ENCODE data around the gene FAM174C.

Gene FAM174C

GRCh38 chr19:1307755-1308303 lies 32.5 kb downstream of the FAM174C start:
- TF ChIP-seq ELF4 (IDR thresholded peaks at IDR 0.05): no peak
- no peak for TF ChIP-seq FOXA1 (IDR thresholded peaks at IDR 0.05)
- TF ChIP-seq, protein P1, sequence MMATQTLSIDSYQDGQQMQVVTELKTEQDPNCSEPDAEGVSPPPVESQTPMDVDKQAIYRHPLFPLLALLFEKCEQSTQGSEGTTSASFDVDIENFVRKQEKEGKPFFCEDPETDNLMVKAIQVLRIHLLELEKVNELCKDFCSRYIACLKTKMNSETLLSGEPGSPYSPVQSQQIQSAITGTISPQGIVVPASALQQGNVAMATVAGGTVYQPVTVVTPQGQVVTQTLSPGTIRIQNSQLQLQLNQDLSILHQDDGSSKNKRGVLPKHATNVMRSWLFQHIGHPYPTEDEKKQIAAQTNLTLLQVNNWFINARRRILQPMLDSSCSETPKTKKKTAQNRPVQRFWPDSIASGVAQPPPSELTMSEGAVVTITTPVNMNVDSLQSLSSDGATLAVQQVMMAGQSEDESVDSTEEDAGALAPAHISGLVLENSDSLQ (IDR thresholded peaks at IDR 0.05): no peak
- TF ChIP-seq ARNT (IDR thresholded peaks at IDR 0.05): no peak
- TF ChIP-seq SUZ12 (IDR thresholded peaks at IDR 0.05): no peak
- TF ChIP-seq FOXK2 (IDR thresholded peaks at IDR 0.05): no peak
- TF ChIP-seq TARDBP (IDR thresholded peaks at IDR 0.05): no peak
- TF ChIP-seq SP1 (IDR thresholded peaks at IDR 0.05): no peak
- TF ChIP-seq L3MBTL2 (conservative IDR thresholded peaks at IDR 0.05): no peak
- no peak for TF ChIP-seq FOXM1 (IDR thresholded peaks at IDR 0.05; ENCODE audit: borderline replicate concordance)
- TF ChIP-seq NFRKB (IDR thresholded peaks at IDR 0.05): no peak
- TF ChIP-seq BHLHE40 (IDR thresholded peaks at IDR 0.05; ENCODE audit: borderline replicate concordance): no peak
- no peak for TF ChIP-seq HDGF (IDR thresholded peaks at IDR 0.05; ENCODE audit: borderline replicate concordance)
- no peak for TF ChIP-seq ZNF384 (IDR thresholded peaks at IDR 0.05)
- TF ChIP-seq CTBP1 (IDR thresholded peaks at IDR 0.05; ENCODE audit: borderline replicate concordance): no peak
- TF ChIP-seq LEF1 (IDR thresholded peaks at IDR 0.05; ENCODE audit: borderline replicate concordance): no peak
- DNase-seq (ENCODE audit: extremely low spot score): no peak
- POLR2A ChIA-PET: interaction anchor here (0.7 to 0.8 kb wide), 2 partner anchors 17 to 47 kb away, joined by 3 read pairs; a partner anchor contains a TSS
- CTCF ChIA-PET: no interaction called here

GRCh38 chr19:1308718-1309117 lies 33.4 kb downstream of the FAM174C start:
- TF ChIP-seq CTBP1 (IDR thresholded peaks at IDR 0.05; ENCODE audit: borderline replicate concordance): no peak
- POLR2A ChIA-PET: interaction anchor here (1.2 to 1.4 kb wide), 2 partner anchors 40 to 46 kb away, joined by 3 to 6 read pairs; partner anchors contain the start of gene CIRBP
- DNase-seq (ENCODE audit: extremely low spot score): no peak
- CTCF ChIA-PET: no interaction called here

DNA sequence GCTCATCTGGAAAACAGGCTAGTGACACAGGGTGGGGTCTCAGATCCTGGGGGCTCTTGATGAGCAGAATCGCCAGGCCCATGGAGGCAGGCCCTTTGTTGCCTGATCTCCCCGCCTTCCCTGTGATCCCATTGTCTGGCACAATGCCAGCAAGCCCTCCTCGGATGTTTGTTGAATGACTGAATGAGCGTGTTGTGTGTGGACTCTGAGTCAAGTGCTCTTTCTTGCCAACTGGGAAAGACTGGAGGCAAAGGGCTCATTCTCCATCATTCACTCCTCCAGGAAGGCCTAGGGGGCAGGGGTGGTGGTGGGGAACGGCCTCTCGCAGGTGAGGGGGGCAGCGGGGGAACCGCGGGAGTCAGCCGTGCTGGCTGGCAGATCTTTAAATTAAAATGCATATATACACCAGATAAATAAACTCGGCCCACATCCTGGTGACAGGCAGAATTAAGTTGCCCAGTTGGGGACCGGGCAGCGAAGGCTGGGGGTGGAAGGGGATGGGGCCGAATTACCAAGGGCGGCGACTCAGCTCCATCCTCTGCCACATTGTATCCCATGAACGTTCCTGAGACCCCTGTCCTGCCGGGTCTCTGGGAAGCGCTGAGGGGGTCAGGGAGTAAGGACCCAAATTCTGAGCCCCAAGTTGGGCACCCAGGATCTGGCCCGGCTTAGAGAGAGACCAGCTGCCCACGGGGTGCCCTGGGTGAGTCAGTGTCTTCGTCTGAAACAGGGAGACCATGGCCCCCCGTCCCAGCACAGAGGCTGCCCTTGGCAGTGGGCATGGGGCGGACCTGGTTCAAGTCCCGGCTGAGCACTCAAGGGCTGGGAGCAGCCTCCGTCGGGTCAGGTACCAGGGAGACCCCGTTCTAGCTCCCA lies 34.9 kb downstream of the FAM174C start:
- TF ChIP-seq FOXM1 (IDR thresholded peaks at IDR 0.05; ENCODE audit: borderline replicate concordance) (no peak), LEF1 (IDR thresholded peaks at IDR 0.05; ENCODE audit: borderline replicate concordance) (no peak), SP1 (IDR thresholded peaks at IDR 0.05) (no peak), FOXK2 (IDR thresholded peaks at IDR 0.05) (no peak), BHLHE40 (IDR thresholded peaks at IDR 0.05; ENCODE audit: borderline replicate concordance) (no peak), FOXA1 (IDR thresholded peaks at IDR 0.05) (no peak), TARDBP (IDR thresholded peaks at IDR 0.05) (no peak), ELF4 (IDR thresholded peaks at IDR 0.05) (no peak), ARNT (IDR thresholded peaks at IDR 0.05) (no peak), ZNF384 (IDR thresholded peaks at IDR 0.05) (no peak), CTBP1 (IDR thresholded peaks at IDR 0.05; ENCODE audit: borderline replicate concordance) (no peak)
- TF ChIP-seq, protein P1 (IDR thresholded peaks at IDR 0.05): no peak
- ChIA-PET POLR2A (interaction anchor here (1.0 to 2.5 kb wide), 3 partner anchors 41 to 45 kb away, joined by 3 to 12 read pairs (median 4); partner anchors contain the start of gene CIRBP), CTCF (no interaction called here)
- no peak for DNase-seq (ENCODE audit: extremely low spot score)

GRCh38 chr19:1310853-1311180 lies 35.5 kb downstream of the FAM174C start:
- DNase-seq (ENCODE audit: extremely low spot score): no peak
- TF ChIP-seq CTBP1 (IDR thresholded peaks at IDR 0.05; ENCODE audit: borderline replicate concordance) (no peak), ARNT (IDR thresholded peaks at IDR 0.05) (no peak), TARDBP (IDR thresholded peaks at IDR 0.05) (no peak), FOXK2 (IDR thresholded peaks at IDR 0.05) (no peak), HDGF (IDR thresholded peaks at IDR 0.05; ENCODE audit: borderline replicate concordance) (no peak), BHLHE40 (IDR thresholded peaks at IDR 0.05; ENCODE audit: borderline replicate concordance) (no peak), NFRKB (IDR thresholded peaks at IDR 0.05) (no peak), L3MBTL2 (conservative IDR thresholded peaks at IDR 0.05) (no peak), FOXA1 (IDR thresholded peaks at IDR 0.05) (no peak), SP1 (IDR thresholded peaks at IDR 0.05) (no peak), FOXM1 (IDR thresholded peaks at IDR 0.05; ENCODE audit: borderline replicate concordance) (no peak), ZNF384 (IDR thresholded peaks at IDR 0.05) (no peak), SUZ12 (IDR thresholded peaks at IDR 0.05) (no peak), ELF4 (IDR thresholded peaks at IDR 0.05) (no peak), LEF1 (IDR thresholded peaks at IDR 0.05; ENCODE audit: borderline replicate concordance) (no peak)
- TF ChIP-seq, protein P1 (IDR thresholded peaks at IDR 0.05): no peak
- CTCF ChIA-PET: no interaction called here
- POLR2A ChIA-PET: interaction anchor here (1.0 to 2.5 kb wide), 2 partner anchors 42 to 44 kb away, joined by 4 to 12 read pairs; partner anchors contain the start of gene CIRBP

- ChIA-PET POLR2A (interaction anchor here (2.5 kb wide), 1 partner anchor 42 kb away, joined by 12 read pairs; the partner anchor contains the start of gene CIRBP), CTCF (interaction anchor here (0.9 kb wide), 1 partner anchor 27 kb away, joined by 4 read pairs; no protein-coding TSS in a partner anchor)
- TF ChIP-seq ZNF384 (IDR thresholded peaks at IDR 0.05) (no peak), TARDBP (IDR thresholded peaks at IDR 0.05) (no peak), NFRKB (IDR thresholded peaks at IDR 0.05) (no peak), CTBP1 (IDR thresholded peaks at IDR 0.05; ENCODE audit: borderline replicate concordance) (no peak), FOXA1 (IDR thresholded peaks at IDR 0.05) (no peak), FOXM1 (IDR thresholded peaks at IDR 0.05; ENCODE audit: borderline replicate concordance) (no peak), L3MBTL2 (conservative IDR thresholded peaks at IDR 0.05) (no peak), LEF1 (IDR thresholded peaks at IDR 0.05; ENCODE audit: borderline replicate concordance) (no peak), SUZ12 (IDR thresholded peaks at IDR 0.05) (no peak), ARNT (IDR thresholded peaks at IDR 0.05) (no peak), SP1 (IDR thresholded peaks at IDR 0.05) (no peak), HDGF (IDR thresholded peaks at IDR 0.05; ENCODE audit: borderline replicate concordance) (no peak), FOXK2 (IDR thresholded peaks at IDR 0.05) (no peak), ELF4 (IDR thresholded peaks at IDR 0.05) (no peak), BHLHE40 (IDR thresholded peaks at IDR 0.05; ENCODE audit: borderline replicate concordance) (no peak)
- TF ChIP-seq, protein P1 (IDR thresholded peaks at IDR 0.05): no peak
- DNase-seq (ENCODE audit: extremely low spot score): no peak
Observed at GRCh38 chr19:1311543-1312091, 36.3 kb downstream of the FAM174C start.
